ENCODE measurements around the gene POU2F3. TPM values are rescaled to one million over a fixed set of nuclear protein-coding genes. Genes with fewer than 3 reads are reported as not detected.

The POU2F3 gene
- total and polyA plus RNA-seq, 2 of the 8 experiments (the other 6 are each of a cell fraction or from before 2014, with no cell fraction given): 1.0 to 2.1 TPM

DNA sequence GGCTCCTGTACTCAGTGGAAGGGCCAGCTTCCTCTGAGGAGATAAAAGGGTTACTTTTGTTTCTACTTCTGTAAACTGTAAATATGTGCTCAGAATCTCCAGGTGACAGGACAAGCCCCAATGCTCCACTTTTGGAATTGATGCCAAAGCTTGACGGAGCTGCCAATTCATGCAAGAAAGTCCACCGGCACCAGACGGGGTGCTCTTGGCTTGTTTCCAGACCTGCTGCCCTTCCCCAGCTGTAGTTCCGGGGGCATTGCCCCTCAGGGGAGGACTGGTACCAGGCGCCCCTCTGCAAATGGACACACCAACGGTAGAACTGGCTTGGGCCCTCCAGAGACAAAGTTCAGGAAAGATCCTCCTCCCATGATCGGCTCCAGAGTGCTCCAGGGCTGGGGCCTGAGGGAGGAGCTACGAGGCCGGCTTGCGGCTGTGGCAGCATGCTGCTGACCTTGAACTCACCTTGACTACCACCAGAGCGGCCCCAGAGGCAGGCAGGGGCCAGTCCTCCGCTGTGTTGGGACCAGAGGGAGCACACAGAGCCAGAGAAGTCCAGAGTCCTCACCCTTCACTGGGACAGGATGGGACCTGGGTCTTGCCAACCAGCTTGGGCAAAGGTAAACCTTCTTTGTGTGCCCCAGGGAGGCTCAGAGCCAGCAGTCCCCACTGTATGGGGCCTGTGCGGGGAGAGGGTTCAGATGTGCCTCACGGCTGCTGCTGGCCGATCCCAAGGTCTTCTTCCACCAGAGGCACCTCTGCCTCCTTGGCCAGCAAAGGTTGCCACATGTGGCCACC, 46.9 kb upstream of the POU2F3 start:
- H4K5ac ChIP-seq (ENCODE audit: insufficient read length, low read depth, low read length): no peak overlapping the region
- 0 out of 2 replicates have a peak overlapping the region, but pooled peaks have one; percentile 40 for H3K18ac ChIP-seq (ENCODE audit: extremely low read depth, low read length)
- no peak overlapping the region for H2AFZ ChIP-seq (ENCODE audit: low read length)
- no peak overlapping the region for H3K4me2 ChIP-seq (ENCODE audit: insufficient read depth in 1 of 2, low read depth in 2 of 2, low read length in 2 of 2)
- FAIRE-seq (no peak), DNase-seq (ENCODE audit: low read depth in 1 of 2, low spot score in 2 of 2) (no peak)
- H4K20me1 ChIP-seq (replicated peaks in 1 of 2; ENCODE audit: control insufficient read depth in 1 of 2, insufficient read depth in 2 of 2, low read length in 2 of 2): no peaks in the 10 kb centered on the region
- no peak overlapping the region for H3K4me3 ChIP-seq (ENCODE audit: extremely low read depth in 1 of 4, insufficient read depth in 2 of 4, low read depth in 3 of 4, low read length in 4 of 4)
- H3K4me1 ChIP-seq (replicated peaks in 1 of 4; ENCODE audit: control insufficient read depth in 3 of 4, insufficient read depth in 4 of 4, low read length in 3 of 4): peaks cover under 1 to 11% (median 9%) of the 10 kb centered on the region in 4 experiments
- ChIA-PET POLR2A (ENCODE audit: partially characterized antibody) (interaction anchor here (1.8 kb wide), 1 partner anchor 43 kb away, joined by 6 read pairs; no protein-coding TSS in a partner anchor), CTCF (ENCODE audit: partially characterized antibody) (interaction anchor here (0.7 to 17.5 kb wide), 8 partner anchors 12 to 110 kb away, joined by 3 to 237 read pairs (median 9); partner anchors contain the start of gene OAF)
- H3K56ac ChIP-seq (replicated peaks; ENCODE audit: insufficient read length, low read depth, low read length): no peak overlapping the region
- no peaks in the 10 kb centered on the region for H3K79me1 ChIP-seq (ENCODE audit: low read depth, low read length)
- H2AK5ac ChIP-seq (ENCODE audit: low read depth, low read length): no peak overlapping the region
- no peak overlapping the region for H2BK20ac ChIP-seq (ENCODE audit: low read length)
- H3K14ac ChIP-seq (ENCODE audit: insufficient read length): no peak overlapping the region
- no peak overlapping the region for H3K9ac ChIP-seq (replicated peaks in 1 of 4; ENCODE audit: extremely low read depth in 1 of 4, low read depth in 3 of 4, low read length in 3 of 4)
- 0 out of 2 replicates have a peak overlapping the region, but pooled peaks have one; percentile 39 for H2BK12ac ChIP-seq (ENCODE audit: low read depth, low read length)
- H3K27me3 ChIP-seq (replicated peaks in 1 of 4; ENCODE audit: control insufficient read depth in 3 of 4, extremely low read depth in 1 of 4, insufficient read depth in 3 of 4, low read length in 3 of 4): peaks cover 1 to 21% (median 14%) of the 10 kb centered on the region in 4 experiments; a peak in 6 of 7 replicates
- H4K8ac ChIP-seq (ENCODE audit: extremely low read depth, insufficient read depth, low read length): no peak overlapping the region; the same call in 1 of the 2 replicates
- H3K4ac ChIP-seq (replicated peaks; ENCODE audit: insufficient read length, low read depth, low read length): no peak overlapping the region
- H3K79me2 ChIP-seq (ENCODE audit: control insufficient read depth in 1 of 2, insufficient read depth in 2 of 2, low read length in 2 of 2): no peaks in the 10 kb centered on the region
- H3K23me2 ChIP-seq (ENCODE audit: low read depth, low read length): no peaks in the 10 kb centered on the region; the same call in 1 of the 2 replicates
- no peak overlapping the region for H3K23ac ChIP-seq (ENCODE audit: insufficient read length)
- no peaks in the 10 kb centered on the region for H3K36me3 ChIP-seq (ENCODE audit: control insufficient read depth in 2 of 4, insufficient read depth in 4 of 4, low read length in 3 of 4)
- no peak overlapping the region; the same call in 1 of the 2 replicates for H2BK5ac ChIP-seq (ENCODE audit: low read depth, low read length)
- no peaks in the 10 kb centered on the region; a peak in 1 of 4 replicates for H3K9me3 ChIP-seq (ENCODE audit: insufficient read depth in 2 of 2, low read depth in 1 of 2, low read length in 1 of 2)
- no peak overlapping the region for H2BK15ac ChIP-seq (ENCODE audit: low read length)
- no peak overlapping the region for H2BK120ac ChIP-seq (replicated peaks; ENCODE audit: low read depth, low read length)
- no peak overlapping the region for H4K91ac ChIP-seq (replicated peaks; ENCODE audit: insufficient read length, low read length)
- H3K27ac ChIP-seq (ENCODE audit: low read depth, low read length): no peak overlapping the region
- 89% methylated on average over 14 of the region's 15 CpGs; no CpG with 5 or more reads in 1 of the 2 experiments for WGBS, 2 experiments (ENCODE audit: extremely low coverage in 1 of 2, insufficient coverage in 1 of 2, insufficient read length in 1 of 2, insufficient replicate concordance in 2 of 2, low coverage in 1 of 2, low lambda C conversion rate in 2 of 2, missing lambda C conversion rate in 1 of 2)
- no peak for TF ChIP-seq POLR2A (IDR thresholded peaks at IDR 0.05; ENCODE audit: control extremely low read depth in 1 of 2, low read depth in 2 of 2, low read length in 2 of 2)
- TF ChIP-seq SIX5 (IDR thresholded peaks at IDR 0.05; ENCODE audit: low read depth, low read length): no peak
- TF ChIP-seq TAF7 (optimal IDR thresholded peaks at IDR 0.05; ENCODE audit: borderline replicate concordance, low read depth, low read length): no peak
- TF ChIP-seq RXRA (IDR thresholded peaks at IDR 0.05; ENCODE audit: insufficient read depth, low read depth, low read length): no peak
- TF ChIP-seq CBX5 (IDR thresholded peaks at IDR 0.05; ENCODE audit: low read depth, low read length): no peak
- TF ChIP-seq SIN3A (conservative IDR thresholded peaks at IDR 0.05 in 1 of 2, IDR thresholded peaks at IDR 0.05 in 1 of 2; ENCODE audit: low read depth in 1 of 2, low read length in 2 of 2): no peak
- no peak for TF ChIP-seq POU5F1 (IDR thresholded peaks at IDR 0.05; ENCODE audit: low read depth, low read length)
- TF ChIP-seq YY1 (IDR thresholded peaks at IDR 0.05; ENCODE audit: low read depth, low read length): no peak
- TF ChIP-seq JUND (IDR thresholded peaks at IDR 0.05; ENCODE audit: low read length): no peak
- TF ChIP-seq ZNF274 (IDR thresholded peaks at IDR 0.05; ENCODE audit: borderline replicate concordance, extremely low read depth, low read length): no peak
- TF ChIP-seq TCF12 (IDR thresholded peaks at IDR 0.05; ENCODE audit: low read depth, low read length): no peak
- TF ChIP-seq, protein P1, sequence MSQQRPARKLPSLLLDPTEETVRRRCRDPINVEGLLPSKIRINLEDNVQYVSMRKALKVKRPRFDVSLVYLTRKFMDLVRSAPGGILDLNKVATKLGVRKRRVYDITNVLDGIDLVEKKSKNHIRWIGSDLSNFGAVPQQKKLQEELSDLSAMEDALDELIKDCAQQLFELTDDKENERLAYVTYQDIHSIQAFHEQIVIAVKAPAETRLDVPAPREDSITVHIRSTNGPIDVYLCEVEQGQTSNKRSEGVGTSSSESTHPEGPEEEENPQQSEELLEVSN (IDR thresholded peaks at IDR 0.05): no peak
